Keratinocyte (primary cell): Measurements from ENCODE around the gene ZNF446. TPM values are rescaled to one million over a fixed set of nuclear protein-coding genes. Genes with fewer than 3 reads are reported as not detected.
"Not testable (repeated sequence)": the region's sequence is repeated elsewhere in the genome, so short reads cannot be mapped to it uniquely, and the experiment has no call there.

ENCODE experiments used
- DNase-seq: peaks from one replicate; pipeline ENCODE4 v3.0.0-alpha.2; 2011; ENCODE audit warnings: low read depth, missing footprints, low spot score
- FAIRE-seq: peaks from 2 replicates; lab custom pipeline; 2011; peaks lifted over from hg19 to GRCh38; lab: Jason Lieb, UNC
- H2AFZ ChIP-seq: 2 replicates; pipeline ENCODE4 v1.6.0; 2012; ENCODE audit warnings: low read length, control low read depth, inconsistent platforms; ENCODE audit not compliant: control insufficient read depth
- H3K27ac ChIP-seq: 2 replicates; pipeline ENCODE4 v1.5.1; 2011; ENCODE audit warnings: low read length; ENCODE audit not compliant: control insufficient read depth, insufficient read depth
- H3K27me3 ChIP-seq: 3 replicates; pipeline ENCODE4 v1.6.0; 2011; ENCODE audit warnings: low read length; ENCODE audit not compliant: control insufficient read depth, insufficient read depth; ENCODE audit errors: extremely low read depth
- H3K36me3 ChIP-seq, 2 experiments: 2 replicates in 1 of 2; 3 replicates in 1 of 2; pipeline ENCODE4 v1.5.1; 2011; ENCODE audit warnings: low read length in 2 of 2, mild to moderate bottlenecking in 1 of 2; ENCODE audit not compliant: control insufficient read depth in 2 of 2, insufficient read depth in 2 of 2; ENCODE audit errors: extremely low read depth in 1 of 2
- H3K4me1 ChIP-seq: 3 replicates; pipeline ENCODE4 v1.5.1; 2011; ENCODE audit warnings: low read length; ENCODE audit not compliant: control insufficient read depth, insufficient read depth; ENCODE audit errors: extremely low read depth
- H3K4me2 ChIP-seq: 3 replicates; pipeline ENCODE4 v1.6.0; 2011; ENCODE audit warnings: low read depth, low read length; ENCODE audit not compliant: control insufficient read depth, insufficient read depth; ENCODE audit errors: extremely low read depth
- H3K4me3 ChIP-seq, 3 experiments: fragments of 200-600 bp in 1 of 3; sonication (generic) in 1 of 3; 2 replicates in 2 of 3; 3 replicates in 1 of 3; pipeline ENCODE4 v1.5.1; 2011 to 2016; ENCODE audit warnings: low read length in 3 of 3, mild to moderate bottlenecking in 3 of 3, control low read depth in 2 of 3, inconsistent platforms in 1 of 3, low read depth in 1 of 3, mixed read lengths in 1 of 3, mixed run types in 1 of 3, moderate library complexity in 1 of 3; ENCODE audit not compliant: control insufficient read depth in 2 of 3, insufficient read depth in 2 of 3; ENCODE audit errors: extremely low read depth in 1 of 3
- H3K79me2 ChIP-seq: 2 replicates; pipeline ENCODE4 v1.6.0; 2012; ENCODE audit warnings: low read length; ENCODE audit not compliant: control insufficient read depth, insufficient read depth
- H3K9ac ChIP-seq: 3 replicates; pipeline ENCODE4 v1.6.0; 2011; ENCODE audit warnings: low read length; ENCODE audit not compliant: control insufficient read depth, insufficient read depth; ENCODE audit errors: extremely low read depth
- H3K9me1 ChIP-seq: 3 replicates; pipeline ENCODE4 v1.6.0; 2011; ENCODE audit warnings: low read length; ENCODE audit not compliant: control insufficient read depth, insufficient read depth; ENCODE audit errors: extremely low read depth
- H3K9me3 ChIP-seq: 2 replicates; pipeline ENCODE4 v1.5.1; 2012; ENCODE audit warnings: low read depth, low read length; ENCODE audit not compliant: control insufficient read depth
- H4K20me1 ChIP-seq: 3 replicates; pipeline ENCODE4 v1.6.0; 2011; ENCODE audit warnings: low read length; ENCODE audit not compliant: control insufficient read depth, insufficient read depth; ENCODE audit errors: extremely low read depth
- CTCF ChIP-seq, 3 experiments: IDR thresholded peaks in 1 of 3; conservative IDR thresholded peaks in 1 of 3; optimal IDR thresholded peaks in 1 of 3; 2 replicates in 2 of 3; 3 replicates in 1 of 3; pipeline versions ENCODE3 to v1.5.1; 2011; ENCODE audit warnings: low read length in 3 of 3, mild to moderate bottlenecking in 3 of 3, moderate library complexity in 2 of 3, control low read depth in 1 of 3, inconsistent platforms in 1 of 3; ENCODE audit not compliant: insufficient read depth in 2 of 3; ENCODE audit errors: extremely low read depth in 1 of 3
- EZH2 ChIP-seq: IDR thresholded peaks from one replicate; pipeline ENCODE4 v1.6.1; 2012; ENCODE audit warnings: inconsistent platforms, mild to moderate bottlenecking, low read length, moderate library complexity
- dilution Hi-C: fragments of 300-500 bp; cut with MboI; formaldehyde crosslinking; loops from one replicate; pipeline ENCODE4 v1.7.0; 2020; ENCODE audit warnings: low sequenced_read_pairs; ENCODE audit not compliant: extremely low pct_ligation_motif_present
- polyA plus RNA-seq, 5 experiments: library from polyadenylated mRNA; depleted of rRNA in 3 of 5; stranded (reverse) in 3 of 5; stranded (forward) in 1 of 5; unstranded in 1 of 5; fragments of >200 nt; gene quantifications; 1 replicate in 1 of 5; 2 replicates in 3 of 5; 3 replicates in 1 of 5; pipeline versions ENCODE4 v1.2.1 to v1.2.3, GENCODE V29; 2011 to 2012; ENCODE audit warnings: missing spikeins in 2 of 5, low read depth in 1 of 5, low replicate concordance in 1 of 5

ZNF446 gene
- polyA plus RNA-seq, 1 donor (not counting 4 experiments of a cell fraction or from before 2014, with no cell fraction given), result 2.1 TPM

- H3K4me1 ChIP-seq, result peaks cover 8% of the 10 kb centered on the region
- peak within 1 kb of the TSS; percentile 65 for H3K9ac ChIP-seq
- TF ChIP-seq EZH2, result no peak
- TF ChIP-seq CTCF (optimal IDR thresholded peaks at IDR 0.05 in 1 of 3, IDR thresholded peaks at IDR 0.05 in 1 of 3, conservative IDR thresholded peaks at IDR 0.05 in 1 of 3; ENCODE audit: extremely low read depth in 1 of 3, insufficient read depth in 2 of 3, low read length in 3 of 3), result no peak
- peak within 1 kb of the TSS; percentile 47 to 80 (median 73) for H3K4me3 ChIP-seq
- H2AFZ ChIP-seq, result peak within 1 kb of the TSS; percentile 90
- H3K79me2 ChIP-seq, result peaks cover 6% of the 10 kb centered on the region
- no peaks in the 10 kb centered on the region for H4K20me1 ChIP-seq
- peaks cover 8% of the 10 kb centered on the region for H3K9me3 ChIP-seq
- H3K27ac ChIP-seq, result peak within 1 kb of the TSS; percentile 65
- peak; percentile 86 for FAIRE-seq
- H3K36me3 ChIP-seq, result peaks cover 2% of the 10 kb centered on the region in 2 experiments
- DNase-seq, result peak; percentile 92
- H3K27me3 ChIP-seq, result no peaks in the 10 kb centered on the region
- H3K9me1 ChIP-seq, result no peaks in the 10 kb centered on the region
- peak within 1 kb of the TSS; percentile 84 for H3K4me2 ChIP-seq
- dilution Hi-C loops, result no loop called here
Observed at GRCh38 chr19:58439576-58440554, 36.3 kb upstream of the ZNF446 start, which contains the start of gene ZNF132. Gene ZNF132, minus strand, starts transcription at chr19:58440153. Its CDS starts 332 bp downstream, at chr19:58439821.

GRCh38 chr19:58440556-58440955 is 35.6 kb upstream of the ZNF446 start:
- Histone ChIP-seq H3K4me2 (peak overlapping the region; percentile 84), H3K9me3 (peaks cover 2% of the 10 kb centered on the region), H3K79me2 (peaks cover 6% of the 10 kb centered on the region), H3K27ac (no peak overlapping the region), H3K27me3 (no peaks in the 10 kb centered on the region), H4K20me1 (no peaks in the 10 kb centered on the region), H3K4me3 (peak overlapping the region; percentile 47 to 80 (median 73)), H3K4me1 (peaks cover 8% of the 10 kb centered on the region), H3K9me1 (no peaks in the 10 kb centered on the region), H3K9ac (no peak overlapping the region), H2AFZ (peak overlapping the region; percentile 90), H3K36me3 (peaks cover 0 to 2% of the 10 kb centered on the region in 2 experiments)
- dilution Hi-C loops, result no loop called here
- no peak for TF ChIP-seq CTCF (optimal IDR thresholded peaks at IDR 0.05 in 1 of 3, IDR thresholded peaks at IDR 0.05 in 1 of 3, conservative IDR thresholded peaks at IDR 0.05 in 1 of 3; ENCODE audit: extremely low read depth in 1 of 3, insufficient read depth in 2 of 3, low read length in 3 of 3)
- TF ChIP-seq EZH2, result no peak
- DNase-seq (no peak), FAIRE-seq (no peak)

GRCh38 chr19:58442986-58443385 is 33.2 kb upstream of the ZNF446 start:
- H3K27me3 ChIP-seq, result not testable (repeated sequence)

More at GRCh38 chr19:58442986-58443385, 33.2 kb upstream of the ZNF446 start:
- H3K79me2 ChIP-seq, H3K9ac ChIP-seq, H3K9me3 ChIP-seq, dilution Hi-C loops, DNase-seq, H3K4me3 ChIP-seq, H3K4me1 ChIP-seq, H3K4me2 ChIP-seq, H3K36me3 ChIP-seq, H4K20me1 ChIP-seq, H3K9me1 ChIP-seq, FAIRE-seq, H2AFZ ChIP-seq, H3K27ac ChIP-seq: not testable (repeated sequence)
